IMR-90 (cell line): ENCODE data around the gene ITGA6. TPM values are rescaled to one million over a fixed set of nuclear protein-coding genes. Genes with fewer than 3 reads are reported as not detected.

Experiments used
- ATAC-seq: fragments of 200-7000 bp; cut with Tn5 transposase; 2 replicates; pipeline ENCODE4 v1.9.1; 2020; ENCODE audit warnings: low read depth, mild to moderate bottlenecking, moderate library complexity
- BruUV-seq: library from RNA; stranded (reverse); fragments of 400-500 nt; replicated peaks from 2 replicates; lab custom pipeline; 2021; lab: Mats Ljungman, UMichigan
- CTCF ChIA-PET: fragments of 300-600 bp; formaldehyde crosslinking; extraction: SDS; loops from one replicate; lab custom pipeline; 2021; ENCODE audit warnings: antibody characterized with exemption; lab: Yijun Ruan, JAX
- POLR2A ChIA-PET: fragments of 300-600 bp; sonication (Branson Sonifier 250); formaldehyde crosslinking; loops from one replicate; lab custom pipeline; 2022; ENCODE audit warnings: antibody characterized with exemption; ENCODE audit not compliant: unreplicated experiment; lab: Charles Lee
- DNase-seq: peaks from one replicate; pipeline ENCODE4 v3.0.0; 2013
- H2AFZ ChIP-seq: replicated peaks from 2 replicates; pipeline ENCODE3; 2013; ENCODE audit warnings: low read length, mild to moderate bottlenecking; ENCODE audit not compliant: poor library complexity
- H2AK5ac ChIP-seq: 2 replicates; pipeline ENCODE4 v1.6.1; 2013; ENCODE audit warnings: low read depth, low read length, inconsistent platforms
- H2AK9ac ChIP-seq: replicated peaks from 2 replicates; pipeline ENCODE3; 2013; ENCODE audit warnings: mild to moderate bottlenecking, low read depth, low read length, moderate library complexity; ENCODE audit not compliant: poor library complexity
- H2BK120ac ChIP-seq: 2 replicates; pipeline ENCODE4 v1.6.1; 2013; ENCODE audit warnings: low read depth, low read length, inconsistent platforms
- H2BK15ac ChIP-seq: 3 replicates; pipeline ENCODE4 v1.6.1; 2013; ENCODE audit warnings: low read depth, low read length, inconsistent platforms
- H2BK20ac ChIP-seq: 2 replicates; pipeline ENCODE4 v1.6.1; 2013; ENCODE audit warnings: low read depth, mild to moderate bottlenecking, inconsistent platforms, low read length, moderate library complexity
- H2BK5ac ChIP-seq: 2 replicates; pipeline ENCODE4 v1.6.1; 2013; ENCODE audit warnings: mild to moderate bottlenecking, low read depth, low read length, inconsistent platforms; ENCODE audit not compliant: poor library complexity, severe bottlenecking
- H3K14ac ChIP-seq: replicated peaks from 2 replicates; pipeline ENCODE4 v1.6.1; 2013; ENCODE audit warnings: low read depth, low read length, inconsistent platforms
- H3K18ac ChIP-seq: 2 replicates; pipeline ENCODE4 v1.6.1; 2013; ENCODE audit warnings: low read depth, low read length, control low read depth
- H3K23ac ChIP-seq: 2 replicates; pipeline ENCODE4 v1.6.1; 2013; ENCODE audit warnings: low read depth, low read length, inconsistent platforms
- H3K27ac ChIP-seq: 2 replicates; pipeline ENCODE4 v1.5.1; 2013; ENCODE audit warnings: mild to moderate bottlenecking, control low read depth, low read length; ENCODE audit not compliant: insufficient read depth
- H3K27me3 ChIP-seq: 2 replicates; pipeline ENCODE4 v1.6.1; 2013; ENCODE audit warnings: low read length; ENCODE audit not compliant: control insufficient read depth, insufficient read depth
- H3K36me3 ChIP-seq: 2 replicates; pipeline ENCODE4 v1.6.1; 2013; ENCODE audit warnings: low read length, mixed read lengths; ENCODE audit not compliant: control insufficient read depth, insufficient read depth
- H3K4ac ChIP-seq: 2 replicates; pipeline ENCODE4 v1.6.1; 2013; ENCODE audit warnings: low read depth, low read length, inconsistent platforms
- H3K4me1 ChIP-seq: 2 replicates; pipeline ENCODE4 v1.6.1; 2013; ENCODE audit warnings: low read length, mixed read lengths; ENCODE audit not compliant: control insufficient read depth, insufficient read depth
- H3K4me2 ChIP-seq: 2 replicates; pipeline ENCODE4 v1.6.1; 2013; ENCODE audit warnings: low read depth, mild to moderate bottlenecking, control low read depth, low read length, moderate library complexity
- H3K4me3 ChIP-seq: 2 replicates; pipeline ENCODE4 v1.5.1; 2013; ENCODE audit warnings: low read depth, mild to moderate bottlenecking, control low read depth, low read length, moderate library complexity; ENCODE audit not compliant: insufficient read depth
- H3K56ac ChIP-seq: 2 replicates; pipeline ENCODE4 v1.6.1; 2013; ENCODE audit warnings: low read length, inconsistent platforms; ENCODE audit not compliant: insufficient read depth; ENCODE audit errors: extremely low read depth
- H3K79me1 ChIP-seq, 2 experiments: 2 replicates each; pipeline ENCODE4 v1.6.1; 2013; ENCODE audit warnings: low read length in 2 of 2, inconsistent platforms in 1 of 2, low read depth in 1 of 2
- H3K9ac ChIP-seq: 2 replicates; pipeline ENCODE4 v1.6.1; 2013; ENCODE audit warnings: low read depth, low read length, control low read depth
- H3K9me1 ChIP-seq: 2 replicates; pipeline ENCODE4 v1.6.1; 2013; ENCODE audit warnings: low read length, inconsistent platforms; ENCODE audit not compliant: insufficient read depth
- H3K9me3 ChIP-seq: 2 replicates; pipeline ENCODE4 v1.6.1; 2013; ENCODE audit warnings: low read length; ENCODE audit not compliant: control insufficient read depth, insufficient read depth
- H4K20me1 ChIP-seq: 2 replicates; pipeline ENCODE4 v1.6.1; 2013; ENCODE audit warnings: low read length, inconsistent platforms; ENCODE audit not compliant: insufficient read depth
- H4K5ac ChIP-seq: 2 replicates; pipeline ENCODE4 v1.6.1; 2013; ENCODE audit warnings: mild to moderate bottlenecking, low read depth, low read length, control low read depth
- H4K8ac ChIP-seq, 2 experiments: 2 replicates each; pipeline ENCODE4 v1.6.1; 2013; ENCODE audit warnings: low read depth in 2 of 2, low read length in 2 of 2, control low read depth in 1 of 2, inconsistent platforms in 1 of 2
- H4K91ac ChIP-seq: 2 replicates; pipeline ENCODE4 v1.6.1; 2013; ENCODE audit warnings: low read depth, low read length, inconsistent platforms; ENCODE audit not compliant: insufficient read depth
- BHLHE40 ChIP-seq: fragments of 150-350 bp; IDR thresholded peaks from 2 replicates; pipeline ENCODE4 v1.6.1; 2016; ENCODE audit warnings: mild to moderate bottlenecking, low read depth, low read length
- CEBPB ChIP-seq: IDR thresholded peaks from 2 replicates; pipeline ENCODE4 v1.6.1; 2012; ENCODE audit warnings: low read depth, low read length, improper control_type of control experiment
- CHD1 ChIP-seq: IDR thresholded peaks from 2 replicates; pipeline ENCODE4 v1.6.1; 2012; ENCODE audit warnings: low read depth, low read length, improper control_type of control experiment
- CTCF ChIP-seq: conservative IDR thresholded peaks from 2 replicates; pipeline ENCODE4 v1.5.1; 2012; ENCODE audit warnings: mild to moderate bottlenecking, low read depth, low read length, improper control_type of control experiment
- ELK1 ChIP-seq: fragments of 150-350 bp; IDR thresholded peaks from 2 replicates; pipeline ENCODE4 v1.6.1; 2016; ENCODE audit warnings: low read depth, mild to moderate bottlenecking, low read length, moderate library complexity, borderline replicate concordance
- FOS ChIP-seq: fragments of 150-350 bp; IDR thresholded peaks from 2 replicates; pipeline ENCODE4 v1.6.1; 2016; ENCODE audit warnings: low read depth, low read length
- MAFK ChIP-seq: IDR thresholded peaks from 2 replicates; pipeline ENCODE4 v1.6.1; 2012; ENCODE audit warnings: low read depth, low read length, improper control_type of control experiment
- MAZ ChIP-seq: IDR thresholded peaks from 2 replicates; pipeline ENCODE4 v1.6.1; 2012; ENCODE audit warnings: low read depth, mild to moderate bottlenecking, low read length, improper control_type of control experiment, moderate library complexity, borderline replicate concordance
- MXI1 ChIP-seq: IDR thresholded peaks from 2 replicates; pipeline ENCODE4 v1.6.1; 2012; ENCODE audit warnings: low read depth, mild to moderate bottlenecking, low read length, moderate library complexity, borderline replicate concordance
- NFE2L2 ChIP-seq: fragments of 150-350 bp; IDR thresholded peaks from 2 replicates; pipeline ENCODE4 v1.6.1; 2016; ENCODE audit warnings: low read depth, mild to moderate bottlenecking, low read length
- POLR2A ChIP-seq: IDR thresholded peaks from 2 replicates; pipeline ENCODE4 v1.6.1; 2012; ENCODE audit warnings: mild to moderate bottlenecking, low read depth, low read length
- RAD21 ChIP-seq: IDR thresholded peaks from 2 replicates; pipeline ENCODE4 v1.6.1; 2012; ENCODE audit warnings: low read length, improper control_type of control experiment
- RCOR1 ChIP-seq: IDR thresholded peaks from 2 replicates; pipeline ENCODE4 v1.6.1; 2012; ENCODE audit warnings: mild to moderate bottlenecking, low read length, improper control_type of control experiment; ENCODE audit not compliant: insufficient replicate concordance
- RFX5 ChIP-seq: IDR thresholded peaks from 2 replicates; pipeline ENCODE4 v1.8.0; 2012; ENCODE audit warnings: low read depth, mild to moderate bottlenecking, low read length, moderate library complexity
- SMC3 ChIP-seq: fragments of 150-350 bp; IDR thresholded peaks from 2 replicates; pipeline ENCODE4 v1.6.1; 2016; ENCODE audit warnings: low read depth, mild to moderate bottlenecking, antibody characterized with exemption, low read length, moderate library complexity
- USF2 ChIP-seq: fragments of 150-350 bp; IDR thresholded peaks from 2 replicates; pipeline ENCODE4 v1.6.1; 2017; ENCODE audit warnings: mild to moderate bottlenecking, antibody characterized with exemption, low read length, low read depth
- WGBS, 2 experiments: methylation state at CpG; one replicate each; pipeline versions ENCODE4 v1.1.5 to v1.1.7; 2013; ENCODE audit warnings: missing lambda C conversion rate in 2 of 2; ENCODE audit not compliant: insufficient read length in 1 of 2; ENCODE audit errors: extremely low coverage in 2 of 2; 5-methylcytosine and 5-hydroxymethylcytosine counted together
- dilution Hi-C: fragments of 300-500 bp; cut with HindIII; formaldehyde crosslinking; loops from one replicate; pipeline ENCODE4 v1.14.3; 2018; ENCODE audit warnings: low sequenced_read_pairs; ENCODE audit not compliant: unreplicated experiment
- in situ Hi-C: fragments of 300-500 bp; cut with MboI; formaldehyde crosslinking; loops from 3 replicates; pipeline ENCODE4 v1.14.3; 2019; ENCODE audit warnings: low sequenced_read_pairs, inconsistent platforms, mixed read lengths
- intact Hi-C: fragments of 100-400 bp; cut with micrococcal nuclease; formaldehyde crosslinking; loops from 2 replicates; pipeline ENCODE4 v1.10.0; 2022
- polyA plus RNA-seq, 3 experiments: library from polyadenylated mRNA; depleted of rRNA; stranded (reverse); fragments of >200 nt; gene quantifications; 2 replicates each; pipeline ENCODE4 v1.2.3, GENCODE V29; 2012; ENCODE audit warnings: low replicate concordance in 1 of 3
- total RNA-seq: library from RNA; depleted of rRNA; stranded (reverse); fragments of >200 nt; gene quantifications from 2 replicates; pipeline ENCODE4 v1.2.3, GENCODE V29; 2012

ITGA6 gene
- total and polyA plus RNA-seq, 2 of the 4 experiments (the other 2 are of a cell fraction), result 12.5 to 43.9 TPM

GRCh38 chr2:172539767-172540166 is 112.4 kb downstream of the ITGA6 start:
- TF ChIP-seq POLR2A, result no peak
- no peak for TF ChIP-seq MXI1
- no peak for TF ChIP-seq SMC3
- TF ChIP-seq RAD21, result no peak
- TF ChIP-seq MAFK, result no peak
- TF ChIP-seq CEBPB, result no peak
- no peak for TF ChIP-seq NFE2L2
- no peak for TF ChIP-seq MAZ
- TF ChIP-seq CTCF, result no peak
- no peak for TF ChIP-seq ELK1
- no peak for TF ChIP-seq CHD1
- TF ChIP-seq FOS, result no peak
- TF ChIP-seq USF2, result no peak
- TF ChIP-seq BHLHE40, result no peak
- TF ChIP-seq RFX5, result no peak
- TF ChIP-seq RCOR1, result no peak
- H2AK9ac ChIP-seq, result no peak overlapping the region
- CTCF ChIA-PET, result no interaction called here
- no peaks in the 10 kb centered on the region; a peak in 1 of 4 replicates for H3K79me1 ChIP-seq
- no peak overlapping the region for H2AFZ ChIP-seq
- H3K4me3 ChIP-seq, result no peak overlapping the region
- H2BK120ac ChIP-seq, result peak overlapping the region; percentile 52; the same call in 1 of the 2 replicates
- peak overlapping the region; percentile 28; the same call in 1 of the 2 replicates for H4K91ac ChIP-seq
- H3K9me1 ChIP-seq, result no peaks in the 10 kb centered on the region
- H4K20me1 ChIP-seq, result no peaks in the 10 kb centered on the region
- H3K4ac ChIP-seq, result no peak overlapping the region
- peak overlapping the region; percentile 63; the same call in 1 of the 2 replicates for H2BK20ac ChIP-seq
- ATAC-seq (no peak), DNase-seq (no peak)
- H3K4me2 ChIP-seq, result no peak overlapping the region
- peaks cover 1% of the 10 kb centered on the region; the same call in 1 of the 2 replicates for H3K4me1 ChIP-seq
- intact Hi-C loops (no loop called here), dilution Hi-C loops (no loop called here), in situ Hi-C loops (no loop called here)
- H2BK5ac ChIP-seq, result peak overlapping the region; percentile 76
- 0 out of 3 replicates have a peak overlapping the region, but pooled peaks have one; percentile 35 for H2BK15ac ChIP-seq
- no peaks in the 10 kb centered on the region for H3K36me3 ChIP-seq
- no CpG with 5 or more reads among the region's 4 CpGs for WGBS, 2 experiments
- H3K9me3 ChIP-seq, result peaks cover 8% of the 10 kb centered on the region
- POLR2A ChIA-PET, result no interaction called here
- no TSS peak for BruUV-seq
- H3K56ac ChIP-seq, result no peak overlapping the region
- peak overlapping the region; percentile 20 for H3K27ac ChIP-seq
- no peak overlapping the region for H3K9ac ChIP-seq
- H3K23ac ChIP-seq, result no peak overlapping the region
- peak overlapping the region; percentile 65; the same call in 1 of the 2 replicates for H3K18ac ChIP-seq
- H3K27me3 ChIP-seq, result no peaks in the 10 kb centered on the region
- H4K5ac ChIP-seq, result peak overlapping the region; percentile 83; the same call in 1 of the 2 replicates
- no peak overlapping the region for H2AK5ac ChIP-seq
- H3K14ac ChIP-seq, result 0 out of 2 replicates have a peak overlapping the region, but pooled peaks have one; percentile 44
- 0 out of 4 replicates have a peak overlapping the region, but pooled peaks of 1 of the 2 experiments have one; percentile 19 for H4K8ac ChIP-seq
